ENCODE data around the gene UAP1L1. TPM values are rescaled to one million over a fixed set of nuclear protein-coding genes. Genes with fewer than 3 reads are reported as not detected.

Gene UAP1L1
- total RNA-seq, 1 donor from 2014 or later: 2.9 TPM

GRCh38 chr9:137034709-137035506 is 42.4 kb upstream of the UAP1L1 start:
- Mint-ChIP-seq H3K27ac (ENCODE audit: unreplicated experiment) (no peak overlapping the region), H3K27me3 (ENCODE audit: low read depth) (no peaks in the 10 kb centered on the region), H3K9me3 (no peaks in the 10 kb centered on the region), H3K4me3 (no peak overlapping the region), H3K36me3 (ENCODE audit: low read depth) (no peaks in the 10 kb centered on the region), H3K4me1 (no peaks in the 10 kb centered on the region)
- DNase-seq (ENCODE audit: low read depth, low spot score): peak; percentile 84
- peak; percentile 84 for TF ChIP-seq CTCF (conservative IDR thresholded peaks at IDR 0.05)

GRCh38 chr9:137035507-137035834 is 41.8 kb upstream of the UAP1L1 start:
- Mint-ChIP-seq H3K4me3 (no peak overlapping the region), H3K27ac (ENCODE audit: unreplicated experiment) (no peak overlapping the region)
- TF ChIP-seq CTCF (conservative IDR thresholded peaks at IDR 0.05): peak; percentile 21

GRCh38 chr9:137035937-137036336 is 41.4 kb upstream of the UAP1L1 start:
- no peaks in the 10 kb centered on the region for H3K9me3 Mint-ChIP-seq
- no peaks in the 10 kb centered on the region for H3K4me1 Mint-ChIP-seq
- no peak overlapping the region for H3K4me3 Mint-ChIP-seq
- no peaks in the 10 kb centered on the region for H3K36me3 Mint-ChIP-seq (ENCODE audit: low read depth)
- DNase-seq (ENCODE audit: low read depth, low spot score): no peak
- TF ChIP-seq CTCF (conservative IDR thresholded peaks at IDR 0.05): no peak
- no peak overlapping the region for H3K27ac Mint-ChIP-seq (ENCODE audit: unreplicated experiment)
- H3K27me3 Mint-ChIP-seq (ENCODE audit: low read depth): no peaks in the 10 kb centered on the region

More at GRCh38 chr9:137035507-137035834, 41.8 kb upstream of the UAP1L1 start:
- H3K36me3 Mint-ChIP-seq (ENCODE audit: low read depth): no peaks in the 10 kb centered on the region
- no peaks in the 10 kb centered on the region for H3K9me3 Mint-ChIP-seq
- no peaks in the 10 kb centered on the region for H3K4me1 Mint-ChIP-seq
- DNase-seq (ENCODE audit: low read depth, low spot score): no peak
- H3K27me3 Mint-ChIP-seq (ENCODE audit: low read depth): no peaks in the 10 kb centered on the region

GRCh38 chr9:137037035-137037434 is 40.3 kb upstream of the UAP1L1 start:
- Mint-ChIP-seq H3K9me3 (no peaks in the 10 kb centered on the region), H3K27ac (ENCODE audit: unreplicated experiment) (no peak overlapping the region), H3K27me3 (ENCODE audit: low read depth) (no peaks in the 10 kb centered on the region), H3K36me3 (ENCODE audit: low read depth) (no peaks in the 10 kb centered on the region), H3K4me1 (no peaks in the 10 kb centered on the region), H3K4me3 (no peak overlapping the region)
- DNase-seq (ENCODE audit: low read depth, low spot score): no peak
- no peak for TF ChIP-seq CTCF (conservative IDR thresholded peaks at IDR 0.05)

- Mint-ChIP-seq H3K27ac (ENCODE audit: unreplicated experiment) (no peak overlapping the region), H3K36me3 (ENCODE audit: low read depth) (no peaks in the 10 kb centered on the region), H3K27me3 (ENCODE audit: low read depth) (no peaks in the 10 kb centered on the region), H3K4me1 (no peaks in the 10 kb centered on the region), H3K4me3 (no peak overlapping the region), H3K9me3 (no peaks in the 10 kb centered on the region)
- no peak for TF ChIP-seq CTCF (conservative IDR thresholded peaks at IDR 0.05)
- DNase-seq (ENCODE audit: low read depth, low spot score): no peak
Measured at GRCh38 chr9:137037483-137037882, 39.8 kb upstream of the UAP1L1 start.
